Gastrocnemius medialis (tissue), 4 donors: Measurements from ENCODE around the gene C16orf95. TPM values are rescaled to one million over a fixed set of nuclear protein-coding genes. Genes with fewer than 3 reads are reported as not detected.

Experiments used
- ATAC-seq, 2 donors: fragments of 150-250 bp; one replicate each; pipeline ENCODE4 v1.9.1; 2016
- DNase-seq, 2 donors: peaks; one replicate each; pipeline ENCODE4 v3.0.0-alpha.2; 2019
- H3K27ac ChIP-seq, 4 donors: fragments of 200-600 bp; sonication (generic); 1 replicate in 1 of 4; 2 replicates in 3 of 4; pipeline ENCODE4 v1.5.1; 2016 to 2018; ENCODE audit warnings: mild to moderate bottlenecking in 2 of 4, moderate library complexity in 1 of 4
- H3K27me3 ChIP-seq, 3 donors: fragments of 200-600 bp; sonication (generic) in 2 of 3; 1 replicate in 1 of 3; 2 replicates in 2 of 3; pipeline versions ENCODE4 v1.5.1 to v1.6.0; 2016 to 2019; ENCODE audit warnings: mild to moderate bottlenecking in 1 of 3, moderate library complexity in 1 of 3
- H3K36me3 ChIP-seq, 2 donors: fragments of 200-600 bp; sonication (generic) in 1 of 2; one replicate each; pipeline ENCODE4 v1.5.1; 2017 to 2018
- H3K4me1 ChIP-seq, 2 donors: fragments of 200-600 bp; sonication (generic) in 1 of 2; one replicate each; pipeline ENCODE4 v1.5.1; 2016 to 2017; ENCODE audit warnings: mild to moderate bottlenecking in 2 of 2
- H3K4me3 ChIP-seq, 4 donors: fragments of 200-600 bp; sonication (generic) in 3 of 4; 1 replicate in 1 of 4; 2 replicates in 3 of 4; pipeline ENCODE4 v1.5.1; 2016 to 2019; ENCODE audit warnings: mild to moderate bottlenecking in 2 of 4
- H3K9me3 ChIP-seq, 3 donors: fragments of 200-600 bp; sonication (generic) in 2 of 3; 1 replicate in 1 of 3; 2 replicates in 2 of 3; pipeline ENCODE4 v1.5.1; 2016 to 2019
- CTCF ChIP-seq, 5 experiments: fragments of 450-650 bp in 3 of 5; fragments of 200-600 bp in 2 of 5; sonication (generic) in 2 of 5; IDR thresholded peaks in 4 of 5; conservative IDR thresholded peaks in 1 of 5; 1 replicate in 4 of 5; 2 replicates in 1 of 5; pipeline ENCODE4 v1.5.1; 2016 to 2019; ENCODE audit warnings: antibody characterized with exemption in 5 of 5, mild to moderate bottlenecking in 3 of 5, moderate library complexity in 3 of 5
- POLR2A ChIP-seq, 2 donors: fragments of 450-650 bp; IDR thresholded peaks; one replicate each; pipeline ENCODE4 v1.6.1; 2017; ENCODE audit warnings: antibody characterized with exemption in 2 of 2, mild to moderate bottlenecking in 2 of 2, moderate library complexity in 2 of 2
- in situ Hi-C, 4 donors: fragments of 200-750 bp; cut with MboI; loops; one replicate each; pipeline versions ENCODE4 v1.15.0 to v1.8.0; 2017; ENCODE audit warnings: low sequenced_read_pairs in 4 of 4
- intact Hi-C: fragments of 100-400 bp; cut with DNase I; formaldehyde crosslinking; loops from one replicate; pipeline ENCODE4 v1.15.1; 2023; ENCODE audit warnings: low total_unique reads
- total RNA-seq, 4 donors: library from RNA; depleted of rRNA; stranded (reverse); fragments of >200 nt; gene quantifications; one replicate each; pipeline versions ENCODE4 v1.1.0 to v1.2.3, GENCODE V29; 2016

Gene C16orf95
- total RNA-seq, 4 donors from 2014 or later, result 0.22 to 3.8 (median 1.3) TPM

- no peak overlapping the region for H3K27ac ChIP-seq
- in situ Hi-C loops (loop anchor here (25.0 kb wide), 2 partner anchors 234 to 734 kb away; partner anchors contain the start of genes FOXC2 (in 3 of the 4) and MTHFSD (in 3 of the 4)), intact Hi-C loops (no loop called here)
- no peak for ATAC-seq
- H3K9me3 ChIP-seq, result no peaks in the 10 kb centered on the region
- DNase-seq, result no peak
- H3K36me3 ChIP-seq, result peaks cover 0 to 4% of the 10 kb centered on the region in 2 donors
- H3K4me3 ChIP-seq, result no peak overlapping the region
- H3K4me1 ChIP-seq, result no peaks in the 10 kb centered on the region
- no peak for TF ChIP-seq POLR2A (IDR thresholded peaks at IDR 0.05)
- TF ChIP-seq CTCF (IDR thresholded peaks at IDR 0.05 in 4 of 5, conservative IDR thresholded peaks at IDR 0.05 in 1 of 5), result no peak
- H3K27me3 ChIP-seq, result no peaks in the 10 kb centered on the region
These were observed 21.3 kb downstream of the C16orf95 start for GRCh38 chr16:87295661-87296531.

- intact Hi-C loops (no loop called here), in situ Hi-C loops (loop anchor here (25.0 kb wide), 2 partner anchors 233 to 733 kb away; partner anchors contain the start of genes FOXC2 (in 3 of the 4) and MTHFSD (in 3 of the 4))
- Histone ChIP-seq H3K4me1 (no peaks in the 10 kb centered on the region), H3K36me3 (peaks cover 0 to 4% of the 10 kb centered on the region in 2 donors), H3K9me3 (no peaks in the 10 kb centered on the region), H3K4me3 (no peak overlapping the region), H3K27me3 (no peaks in the 10 kb centered on the region), H3K27ac (no peak overlapping the region)
- no peak for TF ChIP-seq POLR2A (IDR thresholded peaks at IDR 0.05)
- no peak for TF ChIP-seq CTCF (IDR thresholded peaks at IDR 0.05 in 4 of 5, conservative IDR thresholded peaks at IDR 0.05 in 1 of 5)
- no peak for DNase-seq
- ATAC-seq, result no peak
These were observed 21.9 kb downstream of the C16orf95 start for GRCh38 chr16:87295259-87295658.

GRCh38 chr16:87293990-87294389 is 23.2 kb downstream of the C16orf95 start:
- intact Hi-C loops, result no loop called here
- ATAC-seq (no peak), DNase-seq (no peak)
- in situ Hi-C loops, result loop anchor here (25.0 kb wide), 2 partner anchors 232 to 732 kb away; partner anchors contain the start of genes FOXC2 (in 3 of the 4) and MTHFSD (in 3 of the 4)
- TF ChIP-seq POLR2A (IDR thresholded peaks at IDR 0.05) (no peak), CTCF (IDR thresholded peaks at IDR 0.05 in 4 of 5, conservative IDR thresholded peaks at IDR 0.05 in 1 of 5) (no peak)
- Histone ChIP-seq H3K27me3 (no peaks in the 10 kb centered on the region), H3K27ac (no peak overlapping the region), H3K4me3 (no peak overlapping the region), H3K4me1 (no peaks in the 10 kb centered on the region), H3K36me3 (peaks cover 0 to 4% of the 10 kb centered on the region in 2 donors), H3K9me3 (no peaks in the 10 kb centered on the region)

GRCh38 chr16:87291944-87292343 is 25.2 kb downstream of the C16orf95 start:
- DNase-seq (no peak), ATAC-seq (no peak)
- in situ Hi-C loops (loop anchor here (25.0 kb wide), 2 partner anchors 230 to 730 kb away; partner anchors contain the start of genes FOXC2 (in 3 of the 4) and MTHFSD (in 3 of the 4)), intact Hi-C loops (no loop called here)
- Histone ChIP-seq H3K27ac (no peak overlapping the region), H3K27me3 (no peaks in the 10 kb centered on the region), H3K9me3 (no peaks in the 10 kb centered on the region), H3K4me3 (no peak overlapping the region), H3K36me3 (peaks cover 0 to 4% of the 10 kb centered on the region in 2 donors), H3K4me1 (no peaks in the 10 kb centered on the region)
- TF ChIP-seq CTCF (IDR thresholded peaks at IDR 0.05 in 4 of 5, conservative IDR thresholded peaks at IDR 0.05 in 1 of 5) (no peak), POLR2A (IDR thresholded peaks at IDR 0.05) (no peak)
